Spleen (tissue), 7 donors: Measurements from ENCODE around the gene SSTR4.

ENCODE experiments used
- CTCF ChIP-seq, 11 experiments: fragments of 200-600 bp in 7 of 11; fragments of 450-650 bp in 4 of 11; sonication (generic) in 4 of 11; IDR thresholded peaks in 8 of 11; conservative IDR thresholded peaks in 3 of 11; 1 replicate in 7 of 11; 2 replicates in 4 of 11; pipeline versions ENCODE4 v1.4.0 to v1.8.0; 2016 to 2021; ENCODE audit warnings: antibody characterized with exemption in 11 of 11, inconsistent platforms in 4 of 11, mild to moderate bottlenecking in 1 of 11
- POLR2A ChIP-seq, 3 donors: fragments of 450-650 bp; IDR thresholded peaks; one replicate each; pipeline ENCODE4 v1.5.1; 2017; ENCODE audit warnings: antibody characterized with exemption in 3 of 3, mild to moderate bottlenecking in 1 of 3
- POLR2AphosphoS5 ChIP-seq, 3 donors: sonication (generic); formaldehyde crosslinking; IDR thresholded peaks; one replicate each; pipeline ENCODE4 v1.5.1; 2017; ENCODE audit warnings: antibody characterized with exemption in 3 of 3
- donor health status: DM: no; HTN: no; CAD: no; lungs with moderate emphysema.
- donor health status: DM: no; HTN: no; CAD: no.
- donor health status: DM: no; HTN: no; CAD: no.

GRCh38 chr20:23062632-23063031 lies 27.5 kb downstream of the SSTR4 start:
- TF ChIP-seq CTCF (IDR thresholded peaks at IDR 0.05 in 8 of 11, conservative IDR thresholded peaks at IDR 0.05 in 3 of 11) (no peak), POLR2A (IDR thresholded peaks at IDR 0.05) (no peak), POLR2AphosphoS5 (IDR thresholded peaks at IDR 0.05) (no peak)
